ENCODE measurements around the gene KCNN1.
"Not testable (repeated sequence)": the region's sequence is repeated elsewhere in the genome, so short reads cannot be mapped to it uniquely, and the experiment has no call there.

The KCNN1 gene

GRCh38 chr19:18029617-18030338, 62.9 kb downstream of the KCNN1 start:
- Histone ChIP-seq H3K27me3 (ENCODE audit: insufficient read depth, poor library complexity, severe bottlenecking) (no peaks in the 10 kb centered on the region), H3K4me3 (replicated peaks; ENCODE audit: insufficient read depth, low read length) (no peak overlapping the region), H3K27ac (replicated peaks) (no peak overlapping the region; the same call in 1 of the 2 replicates)
- no peak for DNase-seq (ENCODE audit: low read depth in 1 of 2, low spot score in 1 of 2)
- TF ChIP-seq, protein P1, sequence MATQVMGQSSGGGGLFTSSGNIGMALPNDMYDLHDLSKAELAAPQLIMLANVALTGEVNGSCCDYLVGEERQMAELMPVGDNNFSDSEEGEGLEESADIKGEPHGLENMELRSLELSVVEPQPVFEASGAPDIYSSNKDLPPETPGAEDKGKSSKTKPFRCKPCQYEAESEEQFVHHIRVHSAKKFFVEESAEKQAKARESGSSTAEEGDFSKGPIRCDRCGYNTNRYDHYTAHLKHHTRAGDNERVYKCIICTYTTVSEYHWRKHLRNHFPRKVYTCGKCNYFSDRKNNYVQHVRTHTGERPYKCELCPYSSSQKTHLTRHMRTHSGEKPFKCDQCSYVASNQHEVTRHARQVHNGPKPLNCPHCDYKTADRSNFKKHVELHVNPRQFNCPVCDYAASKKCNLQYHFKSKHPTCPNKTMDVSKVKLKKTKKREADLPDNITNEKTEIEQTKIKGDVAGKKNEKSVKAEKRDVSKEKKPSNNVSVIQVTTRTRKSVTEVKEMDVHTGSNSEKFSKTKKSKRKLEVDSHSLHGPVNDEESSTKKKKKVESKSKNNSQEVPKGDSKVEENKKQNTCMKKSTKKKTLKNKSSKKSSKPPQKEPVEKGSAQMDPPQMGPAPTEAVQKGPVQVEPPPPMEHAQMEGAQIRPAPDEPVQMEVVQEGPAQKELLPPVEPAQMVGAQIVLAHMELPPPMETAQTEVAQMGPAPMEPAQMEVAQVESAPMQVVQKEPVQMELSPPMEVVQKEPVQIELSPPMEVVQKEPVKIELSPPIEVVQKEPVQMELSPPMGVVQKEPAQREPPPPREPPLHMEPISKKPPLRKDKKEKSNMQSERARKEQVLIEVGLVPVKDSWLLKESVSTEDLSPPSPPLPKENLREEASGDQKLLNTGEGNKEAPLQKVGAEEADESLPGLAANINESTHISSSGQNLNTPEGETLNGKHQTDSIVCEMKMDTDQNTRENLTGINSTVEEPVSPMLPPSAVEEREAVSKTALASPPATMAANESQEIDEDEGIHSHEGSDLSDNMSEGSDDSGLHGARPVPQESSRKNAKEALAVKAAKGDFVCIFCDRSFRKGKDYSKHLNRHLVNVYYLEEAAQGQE (IDR thresholded peaks at IDR 0.05; ENCODE audit: insufficient replicate concordance, low read depth) = no peak
- TF ChIP-seq SPI1 (IDR thresholded peaks at IDR 0.05; ENCODE audit: borderline replicate concordance, low read depth) (no peak), GABPA (IDR thresholded peaks at IDR 0.05; ENCODE audit: low read depth) (no peak), CTCF (IDR thresholded peaks at IDR 0.05; ENCODE audit: insufficient read depth, low read length) (no peak), POLR2AphosphoS5 (IDR thresholded peaks at IDR 0.05; ENCODE audit: low read depth) (no peak)

DNA sequence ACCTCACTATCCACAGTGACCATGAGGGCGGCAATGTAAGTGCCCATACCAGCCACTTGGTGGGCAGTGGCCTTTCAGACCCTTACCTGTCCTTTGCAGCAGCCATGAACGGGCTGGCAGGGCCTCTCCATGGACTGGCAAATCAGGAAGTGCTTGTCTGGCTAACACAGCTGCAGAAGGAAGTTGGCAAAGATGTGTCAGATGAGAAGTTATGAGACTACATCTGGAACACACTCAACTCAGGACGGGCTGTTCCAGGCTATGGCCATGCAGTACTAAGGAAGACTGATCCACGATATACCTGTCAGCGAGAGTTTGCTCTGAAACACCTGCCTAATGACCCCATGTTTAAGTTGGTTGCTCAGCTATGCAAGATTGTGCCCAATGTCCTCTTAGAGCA, 64.5 kb downstream of the KCNN1 start:
- H3K27me3 ChIP-seq (ENCODE audit: insufficient read depth, poor library complexity, severe bottlenecking); H3K4me3 ChIP-seq (replicated peaks; ENCODE audit: insufficient read depth, low read length): not testable (repeated sequence)
- peak overlapping the region; percentile 72 for H3K27ac ChIP-seq (replicated peaks)
- peak; percentile 51; the same call in 1 of the 2 replicates for TF ChIP-seq POLR2AphosphoS5 (IDR thresholded peaks at IDR 0.05; ENCODE audit: low read depth)
- peak; percentile 95 for TF ChIP-seq SPI1 (IDR thresholded peaks at IDR 0.05; ENCODE audit: borderline replicate concordance, low read depth)
- peak in 1 of 2 experiments; percentile 74 for DNase-seq (ENCODE audit: low read depth in 1 of 2, low spot score in 1 of 2)

DNA sequence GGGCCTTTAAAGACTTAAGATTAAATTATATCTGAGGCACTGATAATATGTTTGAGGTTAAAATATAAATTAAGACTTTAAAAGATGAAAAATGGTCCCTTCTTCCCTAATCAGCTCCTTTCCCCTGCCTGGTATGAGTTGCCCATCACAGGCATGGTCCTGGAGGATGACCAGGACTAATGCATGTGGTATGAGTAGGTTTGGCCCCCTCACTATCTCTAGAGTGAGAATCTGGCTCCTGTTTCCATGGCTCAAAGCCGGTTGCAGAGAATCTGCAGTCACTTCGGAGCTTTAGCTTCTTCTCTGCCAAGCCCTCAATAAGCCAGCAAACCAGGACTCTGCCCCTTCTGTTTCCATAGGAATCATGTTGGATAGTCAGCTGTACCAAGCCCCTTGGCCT, 65.2 kb downstream of the KCNN1 start:
- not testable (repeated sequence) for DNase-seq (ENCODE audit: low read depth in 1 of 2, low spot score in 1 of 2); H3K4me3 ChIP-seq (replicated peaks; ENCODE audit: insufficient read depth, low read length); H3K27me3 ChIP-seq (ENCODE audit: insufficient read depth, poor library complexity, severe bottlenecking); H3K27ac ChIP-seq (replicated peaks)

DNA sequence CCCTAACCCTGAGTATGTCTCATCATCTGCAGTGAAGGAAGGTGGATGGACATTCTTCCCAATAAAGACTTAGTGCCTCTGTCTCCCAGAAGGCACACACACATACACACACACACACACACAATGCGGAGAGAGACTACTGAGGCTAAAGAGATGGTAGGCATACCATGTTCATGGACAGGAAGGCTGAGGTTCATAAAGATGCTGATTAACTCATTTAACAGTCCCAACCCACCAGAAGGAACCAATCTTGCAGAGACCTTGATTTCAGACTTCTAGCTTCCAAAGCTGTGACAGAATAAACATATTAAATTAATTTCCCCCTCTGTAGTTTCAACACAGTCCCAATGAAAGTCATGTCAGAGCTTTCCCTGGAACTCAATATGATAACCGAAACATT, 74.1 kb downstream of the KCNN1 start:
- no peak overlapping the region for H3K4me3 ChIP-seq (replicated peaks; ENCODE audit: insufficient read depth, low read length)
- TF ChIP-seq SPI1 (IDR thresholded peaks at IDR 0.05; ENCODE audit: borderline replicate concordance, low read depth) = no peak
- no peak for DNase-seq (ENCODE audit: low read depth in 1 of 2, low spot score in 1 of 2)
- H3K27me3 ChIP-seq (ENCODE audit: insufficient read depth, poor library complexity, severe bottlenecking) = no peaks in the 10 kb centered on the region
- no peak overlapping the region for H3K27ac ChIP-seq (replicated peaks)

- H3K27ac ChIP-seq (replicated peaks) = no peak overlapping the region
- DNase-seq (ENCODE audit: low read depth in 1 of 2, low spot score in 1 of 2) = no peak
- no peak overlapping the region for H3K4me3 ChIP-seq (replicated peaks; ENCODE audit: insufficient read depth, low read length)
- H3K27me3 ChIP-seq (ENCODE audit: insufficient read depth, poor library complexity, severe bottlenecking) = no peaks in the 10 kb centered on the region
- TF ChIP-seq CTCF (IDR thresholded peaks at IDR 0.05; ENCODE audit: insufficient read depth, low read length) (no peak), POLR2AphosphoS5 (IDR thresholded peaks at IDR 0.05; ENCODE audit: low read depth) (no peak), GABPA (IDR thresholded peaks at IDR 0.05; ENCODE audit: low read depth) (no peak), SPI1 (IDR thresholded peaks at IDR 0.05; ENCODE audit: borderline replicate concordance, low read depth) (no peak)
- TF ChIP-seq, protein P1 (IDR thresholded peaks at IDR 0.05; ENCODE audit: insufficient replicate concordance, low read depth) = no peak
These were observed 76.8 kb downstream of the KCNN1 start for GRCh38 chr19:18043676-18044075.
